Inferior parietal cortex (tissue), 1 donor: ENCODE data around the gene KCNH2.

Experiments
- DNase-seq: peaks from one replicate; pipeline ENCODE4 v3.0.0-alpha.2; 2016; ENCODE audit errors: extremely low spot score

KCNH2 gene

GRCh38 chr7:150974468-150975391, 3.4 kb downstream of the KCNH2 start:
- no peak for DNase-seq

DNA sequence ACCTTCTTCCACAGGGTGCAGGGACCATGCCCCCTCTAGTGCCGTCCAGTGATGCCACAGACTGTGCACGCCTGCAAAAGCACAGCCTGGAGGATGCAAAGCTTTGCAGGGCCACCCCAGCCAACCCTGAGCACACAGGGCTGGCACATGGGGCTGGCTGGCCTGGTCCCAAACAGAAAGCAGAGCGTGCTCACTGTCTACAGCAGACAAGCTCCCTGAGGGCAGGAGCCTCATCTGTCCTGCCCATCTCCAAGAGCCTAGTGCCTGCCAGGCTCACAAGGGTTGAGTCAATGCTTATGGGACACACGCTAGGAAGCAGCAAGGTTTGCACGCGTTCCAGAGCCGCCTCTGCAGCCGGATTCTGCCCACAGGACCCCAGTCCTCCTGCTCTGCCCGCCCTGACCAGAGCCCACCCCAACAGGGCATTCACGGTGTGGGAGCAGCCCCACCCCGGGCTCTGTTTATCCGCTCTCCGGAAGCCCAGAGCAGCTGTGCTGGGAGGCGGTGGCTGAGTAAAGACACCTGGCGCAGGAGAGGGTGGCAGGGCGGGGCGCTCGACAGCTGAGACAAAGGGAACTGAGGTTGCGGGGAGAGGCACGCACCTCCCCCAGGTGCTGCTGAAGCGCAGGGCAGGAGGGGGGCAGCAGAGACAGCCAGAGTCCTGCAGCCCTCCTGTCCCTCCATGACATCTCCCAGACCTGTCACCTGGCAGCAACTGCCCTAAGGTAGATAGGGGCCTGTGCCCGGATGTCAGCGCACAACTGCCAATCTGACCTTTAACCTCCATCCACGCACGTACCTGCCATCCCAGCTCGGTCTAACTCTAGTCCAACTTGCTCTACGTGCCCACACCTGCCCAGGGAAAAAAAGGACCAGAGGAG, 4.3 kb downstream of the KCNH2 start:
- no peak for DNase-seq

- DNase-seq, result no peak
Observed at GRCh38 chr7:150972741-150973140, 5.4 kb downstream of the KCNH2 start.

DNA sequence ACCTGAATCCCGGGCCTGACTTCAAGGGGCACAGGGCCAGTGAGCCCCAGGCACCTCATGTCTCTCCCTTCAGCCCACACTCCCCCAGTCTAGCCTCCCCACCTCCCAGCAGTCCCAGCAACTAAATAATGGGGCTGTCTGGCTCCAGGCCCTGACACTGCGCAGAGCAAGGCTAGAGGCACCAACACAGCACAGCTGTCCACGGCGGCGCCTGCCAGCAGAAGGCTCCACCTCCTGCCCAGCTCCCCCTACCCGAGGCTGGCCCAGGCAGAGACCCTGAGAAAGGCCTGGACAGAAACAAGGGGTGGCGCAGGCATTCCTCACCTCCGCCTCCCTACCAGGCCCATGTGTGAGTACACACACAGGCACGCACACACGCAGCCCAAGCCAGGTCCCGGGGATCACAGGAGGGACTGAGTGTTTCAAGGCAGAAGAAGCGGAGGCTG, 6.1 kb downstream of the KCNH2 start:
- DNase-seq, result no peak

DNA sequence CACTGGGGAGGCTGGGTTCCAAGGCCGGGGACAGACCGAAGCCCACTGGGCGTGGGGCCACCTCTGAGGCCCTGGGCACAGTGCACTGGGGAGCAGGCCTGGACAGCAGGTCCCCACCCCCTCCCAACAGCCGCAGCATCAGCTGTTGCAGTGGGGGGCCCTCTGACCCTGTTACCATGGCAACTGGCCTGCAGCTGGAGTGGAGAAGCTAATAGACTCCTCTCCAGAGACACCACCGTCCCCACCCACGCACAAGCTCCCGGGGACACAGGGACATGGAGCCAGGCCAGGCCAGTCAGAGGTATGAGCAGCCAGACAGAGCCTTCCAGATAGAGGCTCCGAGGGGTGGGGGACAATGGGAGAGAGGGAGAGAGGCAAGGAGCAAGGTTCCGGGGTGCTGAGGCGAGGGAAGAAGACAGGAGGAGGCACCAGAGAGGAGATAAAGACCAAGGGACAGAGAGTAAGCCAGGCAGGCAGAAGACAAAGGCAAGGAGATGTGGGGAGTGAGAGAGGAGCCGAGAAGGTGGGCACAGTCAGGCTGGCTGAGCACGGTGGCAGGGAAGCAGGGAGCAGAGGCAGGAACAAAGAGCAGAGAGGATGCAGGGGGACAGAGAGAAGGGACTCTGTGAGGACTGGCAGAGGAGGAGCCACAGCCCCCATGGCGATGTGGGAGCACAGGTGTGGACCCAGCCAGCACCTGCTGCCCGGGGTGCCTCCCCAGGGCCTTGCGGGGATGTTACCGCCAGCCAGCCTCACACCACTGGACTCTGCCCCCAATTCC, 6.7 kb downstream of the KCNH2 start:
- no peak for DNase-seq

DNA sequence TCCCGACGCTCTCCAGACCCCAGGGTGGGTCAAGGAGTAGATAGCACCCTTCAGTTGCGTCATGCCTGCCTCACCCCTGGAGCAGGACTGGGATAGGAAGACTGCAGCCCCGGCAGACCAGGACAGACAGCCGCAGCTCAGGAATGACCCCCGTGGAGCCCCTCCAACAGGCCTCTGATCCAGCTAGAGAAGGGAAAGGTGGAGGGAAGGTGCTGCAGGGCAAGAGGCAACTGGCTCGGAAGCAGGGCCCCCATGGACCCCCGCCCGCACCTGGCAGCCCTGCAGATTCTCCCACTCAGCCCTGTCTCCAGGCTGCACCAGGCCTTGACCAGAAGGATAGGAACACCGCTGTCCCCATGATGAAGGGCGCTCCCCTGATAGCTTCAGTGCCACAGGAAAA, 7.7 kb downstream of the KCNH2 start:
- no peak for DNase-seq

DNA sequence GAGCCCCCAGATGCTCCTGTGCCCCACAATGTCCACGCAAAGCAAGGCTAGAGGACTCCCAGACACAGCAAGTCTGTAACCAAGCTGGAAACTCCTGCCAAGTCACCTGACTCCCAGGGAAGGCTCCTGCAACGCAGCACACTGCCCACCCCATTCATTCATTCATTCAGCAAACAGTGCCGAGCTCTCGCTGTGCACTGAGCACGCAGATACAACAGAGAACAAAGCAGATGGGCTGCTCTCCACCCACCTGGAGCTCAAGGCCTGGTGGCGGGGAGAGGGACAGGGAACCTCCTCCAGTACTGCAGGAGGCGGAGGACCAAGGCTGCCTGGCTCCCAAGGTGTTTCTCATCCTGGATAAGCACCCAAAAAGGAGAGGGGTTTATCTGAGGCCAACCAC, 8.6 kb downstream of the KCNH2 start:
- no peak for DNase-seq

DNA sequence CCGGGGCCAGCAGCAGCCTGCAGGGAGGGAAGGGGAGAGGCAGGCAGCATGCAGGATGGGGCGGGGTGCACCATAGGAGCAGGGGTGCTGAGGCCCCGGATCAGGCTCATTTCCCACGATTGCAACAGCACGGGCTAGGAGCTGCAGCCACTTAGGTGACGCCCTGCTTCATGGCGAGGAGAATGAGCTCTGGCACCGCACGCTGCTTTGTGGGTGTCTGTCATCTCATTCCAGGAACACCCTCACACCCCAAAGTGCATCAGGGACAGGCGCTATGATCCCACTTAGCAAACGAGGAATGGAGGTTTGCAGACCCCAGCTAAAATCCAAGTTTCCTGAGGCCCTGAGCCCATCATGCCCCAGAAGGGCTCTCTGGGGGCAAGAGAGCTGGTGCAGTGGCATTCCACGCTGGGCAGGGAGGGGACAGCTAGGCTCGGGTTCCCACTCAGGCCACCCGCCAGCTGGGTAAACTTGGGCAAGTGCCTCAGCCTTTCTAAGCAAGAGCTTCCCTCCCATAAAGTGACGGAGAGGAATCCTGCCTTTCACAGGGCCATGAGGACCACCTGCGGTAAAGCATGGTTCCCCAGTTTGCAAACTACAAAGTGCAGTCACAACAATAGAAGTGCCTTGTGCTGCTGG, 9.3 kb downstream of the KCNH2 start:
- DNase-seq, result no peak

DNA sequence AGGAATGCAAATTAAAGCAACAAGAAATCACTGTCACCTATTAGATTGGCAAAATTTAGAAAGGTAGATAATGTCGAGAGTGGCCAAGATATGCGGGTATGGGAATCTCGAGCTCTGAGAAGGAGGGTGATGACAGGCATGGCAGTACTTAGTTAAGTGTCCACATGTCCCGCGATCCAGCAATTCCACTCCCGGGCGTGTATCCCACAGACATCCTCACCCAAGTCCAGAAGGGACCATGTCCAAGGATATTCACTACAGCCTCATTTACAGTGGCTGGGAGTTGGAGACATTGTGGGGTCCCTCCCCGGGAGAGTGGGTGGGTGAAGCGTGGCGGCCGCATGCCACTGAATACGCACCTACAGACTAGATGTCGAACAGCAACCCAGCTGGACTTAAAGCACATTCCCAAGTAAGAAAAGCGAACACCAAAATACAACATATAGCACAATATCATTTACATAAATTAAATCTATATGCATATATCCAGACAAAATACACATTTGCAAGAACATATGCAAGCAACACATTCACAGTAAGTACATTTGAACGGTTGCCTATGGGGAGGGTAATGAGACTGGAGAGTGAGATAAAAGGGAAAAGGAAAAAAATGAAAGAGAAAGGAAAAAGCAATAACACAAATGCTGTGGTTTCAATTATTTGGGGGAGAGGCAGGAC, 9.9 kb downstream of the KCNH2 start:
- no peak for DNase-seq

DNA sequence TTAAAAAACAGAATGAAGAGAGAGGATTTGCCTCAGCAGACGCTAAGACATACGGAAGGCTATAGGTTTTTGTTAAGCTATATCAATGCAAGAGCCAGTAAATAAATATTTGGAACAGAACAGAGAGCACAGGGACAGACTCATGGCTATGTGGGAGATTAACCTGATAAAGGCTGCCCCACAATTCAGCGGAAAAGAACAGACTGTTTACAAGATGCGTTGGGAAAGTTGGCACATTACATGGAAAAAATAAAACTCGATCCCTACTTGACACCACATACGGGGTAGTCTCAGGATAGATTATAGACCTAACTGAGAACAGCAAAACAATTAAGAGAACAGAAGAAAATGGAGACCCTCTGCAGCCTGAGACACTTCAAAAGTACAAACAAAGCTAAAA, 10.8 kb downstream of the KCNH2 start:
- no peak for DNase-seq

DNA sequence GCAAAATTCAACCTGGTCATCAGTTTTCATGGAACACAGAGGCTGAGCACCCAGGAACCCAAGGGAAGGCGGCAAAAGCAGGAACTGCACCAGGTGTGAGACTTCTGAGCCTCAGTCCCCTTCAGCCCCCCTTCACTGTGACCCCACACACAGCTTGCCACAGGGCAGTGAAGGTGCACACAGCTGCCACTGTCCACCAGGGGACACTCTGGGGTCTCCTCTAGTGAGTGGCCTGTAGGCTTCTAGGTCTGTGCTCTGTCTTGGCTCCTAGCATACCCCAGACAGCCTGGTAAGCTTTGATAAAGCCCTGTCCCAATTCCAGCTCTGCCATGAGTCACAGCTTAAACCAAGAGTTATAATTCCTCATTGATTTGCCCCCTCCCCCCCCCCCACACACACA, 12.1 kb downstream of the KCNH2 start:
- no peak for DNase-seq

- DNase-seq, result no peak
Observed at GRCh38 chr7:150965273-150965830, 12.8 kb downstream of the KCNH2 start.

DNA sequence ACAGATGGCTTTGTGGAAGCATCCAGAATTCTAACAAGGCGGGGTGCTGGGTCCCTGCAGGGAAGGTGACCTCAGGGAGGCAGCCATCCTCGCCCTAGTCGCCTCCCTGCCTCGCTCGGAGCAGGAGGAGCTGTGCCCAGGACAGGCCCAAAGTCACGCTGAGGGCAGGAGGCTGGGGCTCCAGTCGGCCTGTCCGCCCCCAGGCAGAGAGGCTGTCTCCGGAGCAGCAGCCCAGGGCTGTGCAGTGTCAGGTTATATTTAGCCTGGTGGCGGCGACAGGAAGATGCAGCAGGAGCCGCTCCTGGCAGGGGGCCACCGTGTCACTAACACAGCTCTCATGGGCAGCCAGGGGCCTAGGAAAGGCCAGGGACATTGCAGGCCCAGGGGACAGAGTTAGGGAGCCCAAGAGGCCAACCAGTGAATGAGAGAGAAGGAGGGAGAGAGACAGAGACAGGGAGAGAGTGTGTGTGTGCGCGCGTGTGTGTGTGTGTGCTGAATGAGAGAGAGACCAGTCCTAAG, 13.5 kb downstream of the KCNH2 start:
- DNase-seq, result no peak

GRCh38 chr7:150963707-150964559, 14.2 kb downstream of the KCNH2 start:
- DNase-seq, result no peak

DNA sequence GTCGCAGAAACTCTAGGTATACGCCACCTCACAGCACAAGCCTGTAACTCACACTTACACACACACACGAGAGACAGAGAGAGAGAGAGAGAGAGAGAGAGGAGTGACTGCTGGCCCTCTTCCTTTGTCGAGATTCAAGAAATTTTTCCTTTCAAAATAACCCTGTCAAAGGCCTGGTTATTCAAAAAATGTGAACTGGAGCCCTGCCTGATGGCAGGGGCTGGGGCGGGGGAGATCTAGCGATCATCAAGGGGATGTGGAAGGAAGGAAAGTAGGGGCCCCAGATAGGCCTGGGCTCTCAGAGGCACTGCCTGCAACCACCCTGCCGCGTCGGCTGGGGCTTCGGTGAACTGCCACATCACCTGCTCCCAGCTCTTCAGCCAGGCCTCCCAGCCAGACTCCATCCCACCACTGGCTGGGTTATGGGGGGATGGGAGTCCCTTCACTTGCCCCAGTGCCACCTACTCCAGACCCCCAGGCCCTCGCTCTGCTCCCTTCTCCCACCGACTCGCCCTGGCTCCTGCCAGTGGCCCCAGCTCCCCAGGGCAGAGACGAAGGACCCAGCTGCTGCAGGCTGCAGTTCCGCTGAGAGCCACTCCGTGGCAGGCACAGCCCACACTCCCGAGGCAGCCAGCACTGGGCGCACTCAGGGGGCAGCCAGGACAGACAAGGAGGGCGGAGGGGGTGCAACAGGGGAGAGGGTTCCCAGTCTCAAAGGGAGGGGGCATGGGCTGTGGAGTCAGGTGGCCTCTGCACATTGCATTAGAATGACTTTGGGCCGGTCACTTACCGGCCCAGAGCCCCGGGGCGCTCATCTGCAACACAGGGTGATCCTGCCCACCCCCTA, 15.3 kb downstream of the KCNH2 start:
- DNase-seq, result no peak

DNA sequence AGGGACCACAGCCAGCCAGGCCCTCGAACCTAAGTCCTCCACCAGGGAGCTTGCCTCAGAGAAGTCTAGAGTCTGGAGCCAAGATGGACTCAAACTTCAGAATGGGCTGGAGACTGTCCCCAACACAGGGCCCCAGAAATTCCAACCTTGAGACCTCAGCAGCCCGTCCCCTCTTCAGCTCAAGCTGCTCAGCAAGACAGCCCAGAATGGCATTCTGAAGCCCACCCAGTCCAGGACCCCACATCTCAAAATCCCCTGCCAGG, 15.9 kb downstream of the KCNH2 start:
- DNase-seq, result no peak

DNA sequence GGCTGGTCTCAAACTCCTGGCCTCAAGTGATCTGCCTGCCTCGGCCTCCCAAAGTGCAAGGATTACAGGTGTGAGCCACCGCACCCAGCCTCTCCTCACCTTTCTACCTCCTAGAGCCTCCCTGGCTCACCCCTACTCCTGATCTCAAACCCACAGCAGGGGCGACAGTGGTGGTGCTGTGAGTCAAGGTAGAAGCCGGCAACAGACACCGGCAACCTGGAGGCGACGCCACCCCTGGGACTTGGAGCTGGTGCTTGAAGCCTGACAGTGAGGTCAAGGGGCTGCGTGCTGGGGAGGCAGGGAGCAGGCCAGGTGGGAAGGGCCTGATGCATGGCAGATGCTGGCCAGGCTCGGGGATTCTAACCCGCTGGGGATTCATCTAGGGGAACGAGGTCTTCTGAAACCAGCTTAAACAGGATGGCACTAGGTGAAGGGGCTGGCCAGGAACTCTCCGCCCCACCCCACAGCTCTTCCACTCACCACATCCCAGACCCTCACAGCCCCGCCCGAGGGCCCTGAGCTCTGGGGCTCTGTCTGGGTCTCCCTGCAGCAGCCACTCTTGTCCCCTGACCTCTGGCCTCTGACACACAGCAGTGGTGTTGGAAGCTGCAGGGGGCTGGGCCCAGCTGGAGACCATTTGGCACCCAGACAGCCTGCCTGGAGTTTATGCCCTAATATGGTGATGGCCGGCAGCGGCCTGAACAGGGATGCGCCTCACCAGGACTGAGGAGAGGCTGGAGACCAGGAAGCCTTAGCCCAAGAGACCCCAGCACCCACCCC, 16.4 kb downstream of the KCNH2 start:
- DNase-seq, result no peak
